HEK293 (cell line): ENCODE results near the gene ARSB.

Source experiments
- CTCF ChIA-PET: fragments of 350-600 bp; formaldehyde crosslinking; extraction: SDS; loops from one replicate; lab custom pipeline; 2021; ENCODE audit warnings: antibody characterized with exemption; lab: Yijun Ruan, JAX
- POLR2A ChIA-PET: fragments of 300-600 bp; formaldehyde crosslinking; extraction: SDS; loops from one replicate; lab custom pipeline; 2020; ENCODE audit warnings: antibody characterized with exemption, inconsistent platforms; lab: Yijun Ruan, JAX
- H3K27ac ChIP-seq: fragments of 200-500 bp; sonication (Bioruptor generic); 2 replicates; pipeline ENCODE4 v1.5.1; 2014; ENCODE audit warnings: low read depth, low read length, control low read depth, inconsistent platforms; ENCODE audit errors: extremely low read depth
- H3K36me3 ChIP-seq, 2 experiments: fragments of 200-500 bp in 1 of 2; sonication (Bioruptor generic) in 1 of 2; 1 replicate in 1 of 2; 2 replicates in 1 of 2; pipeline ENCODE4 v1.5.1; 2014 to 2017; ENCODE audit warnings: inconsistent platforms in 2 of 2, low read length in 2 of 2; ENCODE audit not compliant: control insufficient read depth in 2 of 2, insufficient read depth in 1 of 2
- H3K4me1 ChIP-seq: fragments of 200-500 bp; sonication (Bioruptor generic); 2 replicates; pipeline ENCODE4 v1.5.1; 2014; ENCODE audit warnings: mild to moderate bottlenecking, low read length, inconsistent platforms; ENCODE audit not compliant: control insufficient read depth, insufficient read depth
- H3K4me3 ChIP-seq: 2 replicates; pipeline ENCODE4 v1.5.1; 2011; ENCODE audit warnings: low read depth, mild to moderate bottlenecking, control low read depth, low read length, moderate library complexity
- H3K9me3 ChIP-seq: fragments of 200-500 bp; sonication (Bioruptor generic); 2 replicates; pipeline ENCODE4 v1.5.1; 2014; ENCODE audit warnings: low read depth, low read length, inconsistent platforms; ENCODE audit not compliant: control insufficient read depth, insufficient read depth
- BCL11A ChIP-seq: fragments of 450-650 bp; formaldehyde crosslinking; IDR thresholded peaks from 2 replicates; pipeline ENCODE4 v1.5.1; 2016; ENCODE audit warnings: low read depth, missing biosample characterization, missing genetic modification characterization
- HOXA7 ChIP-seq: sonication (generic); formaldehyde crosslinking; IDR thresholded peaks from 2 replicates; pipeline ENCODE4 v1.8.1; 2022; ENCODE audit warnings: missing genetic modification reagents, borderline replicate concordance
- OSR2 ChIP-seq: fragments of 450-650 bp; formaldehyde crosslinking; IDR thresholded peaks from 2 replicates; pipeline ENCODE4 v1.5.1; 2016; ENCODE audit warnings: missing biosample characterization, missing genetic modification characterization
- PRDM6 ChIP-seq: fragments of 450-650 bp; formaldehyde crosslinking; IDR thresholded peaks from 2 replicates; pipeline ENCODE4 v1.5.1; 2017; ENCODE audit warnings: missing biosample characterization, missing genetic modification characterization
- REPIN1 ChIP-seq: fragments of 450-650 bp; formaldehyde crosslinking; IDR thresholded peaks from 2 replicates; pipeline ENCODE4 v1.5.1; 2017; ENCODE audit warnings: missing biosample characterization, missing genetic modification characterization, low read depth
- SP2 ChIP-seq: fragments of 450-650 bp; formaldehyde crosslinking; IDR thresholded peaks from 2 replicates; pipeline ENCODE4 v1.5.1; 2016; ENCODE audit warnings: missing biosample characterization, missing genetic modification characterization
- ZBTB21 ChIP-seq: fragments of 450-650 bp; formaldehyde crosslinking; IDR thresholded peaks from 2 replicates; pipeline ENCODE4 v1.5.1; 2017; ENCODE audit warnings: missing biosample characterization, missing genetic modification characterization
- ZNF114 ChIP-seq: fragments of 450-650 bp; formaldehyde crosslinking; IDR thresholded peaks from 2 replicates; pipeline ENCODE4 v1.5.0; 2017; ENCODE audit warnings: missing biosample characterization, missing genetic modification characterization
- ZNF132 ChIP-seq: fragments of 450-650 bp; formaldehyde crosslinking; IDR thresholded peaks from 2 replicates; pipeline ENCODE4 v1.5.1; 2017; ENCODE audit warnings: missing biosample characterization, missing genetic modification characterization, borderline replicate concordance
- ZNF248 ChIP-seq: fragments of 450-650 bp; formaldehyde crosslinking; IDR thresholded peaks from 2 replicates; pipeline ENCODE4 v1.5.1; 2017; ENCODE audit warnings: missing biosample characterization, missing genetic modification characterization
- ZNF266 ChIP-seq: fragments of 450-650 bp; formaldehyde crosslinking; IDR thresholded peaks from 2 replicates; pipeline ENCODE4 v1.5.1; 2016; ENCODE audit warnings: missing biosample characterization, missing genetic modification characterization, low read depth
- ZNF391 ChIP-seq: fragments of 450-650 bp; formaldehyde crosslinking; IDR thresholded peaks from 2 replicates; pipeline ENCODE4 v1.5.1; 2016; ENCODE audit warnings: low read depth, missing biosample characterization, missing genetic modification characterization, borderline replicate concordance
- ZNF416 ChIP-seq: fragments of 450-650 bp; formaldehyde crosslinking; IDR thresholded peaks from 2 replicates; pipeline ENCODE4 v1.5.1; 2016; ENCODE audit warnings: missing biosample characterization, missing genetic modification characterization
- ZNF449 ChIP-seq: fragments of 450-650 bp; formaldehyde crosslinking; IDR thresholded peaks from 2 replicates; pipeline ENCODE4 v1.5.1; 2017; ENCODE audit warnings: missing biosample characterization, mild to moderate bottlenecking, missing genetic modification characterization, moderate library complexity
- ZNF580 ChIP-seq: fragments of 450-650 bp; formaldehyde crosslinking; IDR thresholded peaks from 2 replicates; pipeline ENCODE4 v1.5.1; 2016; ENCODE audit warnings: missing biosample characterization, missing genetic modification characterization
- ZNF658 ChIP-seq: fragments of 450-650 bp; formaldehyde crosslinking; IDR thresholded peaks from 2 replicates; pipeline ENCODE4; 2016; ENCODE audit warnings: missing biosample characterization, missing genetic modification characterization
- ZNF660 ChIP-seq: fragments of 450-650 bp; IDR thresholded peaks from 2 replicates; pipeline ENCODE4 v1.5.1; 2018; ENCODE audit warnings: missing biosample characterization, mild to moderate bottlenecking, missing genetic modification characterization
- ZNF670 ChIP-seq: fragments of 450-650 bp; formaldehyde crosslinking; IDR thresholded peaks from 2 replicates; pipeline ENCODE4 v1.5.1; 2016; ENCODE audit warnings: missing biosample characterization, missing genetic modification characterization, low read depth
- TF ChIP-seq, protein P1 (sequence below): fragments of 450-650 bp; formaldehyde crosslinking; IDR thresholded peaks from 2 replicates; pipeline ENCODE4 v1.5.1; 2017; ENCODE audit warnings: missing biosample characterization, missing genetic modification characterization
- TF ChIP-seq, protein P2 (sequence below): fragments of 450-650 bp; formaldehyde crosslinking; IDR thresholded peaks from 2 replicates; pipeline ENCODE4 v1.5.0; 2017; ENCODE audit warnings: missing biosample characterization, missing genetic modification characterization, borderline replicate concordance
- TF ChIP-seq, protein P3 (sequence below): fragments of 450-650 bp; formaldehyde crosslinking; IDR thresholded peaks from 2 replicates; pipeline ENCODE4 v1.5.1; 2016; ENCODE audit warnings: missing biosample characterization, missing genetic modification characterization

Gene ARSB

DNA sequence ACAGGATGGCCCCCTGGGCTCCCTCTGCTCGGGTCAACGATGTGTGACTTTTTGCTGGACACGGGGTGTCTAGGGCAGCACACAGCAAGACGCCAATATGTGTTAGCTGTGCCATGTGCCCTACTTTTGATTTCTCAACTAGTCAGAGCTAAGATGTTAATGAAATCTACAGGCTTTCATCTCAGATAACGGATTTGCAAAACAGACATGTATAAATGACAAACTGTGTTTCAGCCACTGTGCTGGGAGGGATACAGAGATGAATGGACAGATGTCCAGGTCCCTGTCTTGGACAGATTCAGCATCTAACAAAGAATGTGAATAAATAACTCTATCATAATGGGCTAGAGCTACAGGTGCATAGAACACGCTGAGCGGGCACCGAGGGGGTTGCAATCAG lies 176.3 kb downstream of the ARSB start (continued):
- TF ChIP-seq ZNF580 (tag by site-specific recombination) (no peak), ZNF660 (tag by site-specific recombination) (no peak), ZNF114 (tag by site-specific recombination) (no peak), ZNF449 (tag by site-specific recombination) (no peak), HOXA7 (CRISPR knock-in tag) (no peak), ZNF266 (tag by site-specific recombination) (no peak)

GRCh38 chr5:78808380-78808779 lies 176.7 kb downstream of the ARSB start:
- Histone ChIP-seq H3K9me3 (no peaks in the 10 kb centered on the region), H3K27ac (no peak overlapping the region), H3K4me3 (no peak overlapping the region), H3K36me3 (no peaks in the 10 kb centered on the region), H3K4me1 (no peaks in the 10 kb centered on the region)
- ChIA-PET CTCF (interaction anchor here (0.6 kb wide), 1 partner anchor 505 kb away, joined by 3 read pairs; no protein-coding TSS in a partner anchor), POLR2A (no interaction called here)
- no peak for TF ChIP-seq ZBTB21 (tag by site-specific recombination)
- TF ChIP-seq ZNF391 = no peak
- TF ChIP-seq, protein P1, sequence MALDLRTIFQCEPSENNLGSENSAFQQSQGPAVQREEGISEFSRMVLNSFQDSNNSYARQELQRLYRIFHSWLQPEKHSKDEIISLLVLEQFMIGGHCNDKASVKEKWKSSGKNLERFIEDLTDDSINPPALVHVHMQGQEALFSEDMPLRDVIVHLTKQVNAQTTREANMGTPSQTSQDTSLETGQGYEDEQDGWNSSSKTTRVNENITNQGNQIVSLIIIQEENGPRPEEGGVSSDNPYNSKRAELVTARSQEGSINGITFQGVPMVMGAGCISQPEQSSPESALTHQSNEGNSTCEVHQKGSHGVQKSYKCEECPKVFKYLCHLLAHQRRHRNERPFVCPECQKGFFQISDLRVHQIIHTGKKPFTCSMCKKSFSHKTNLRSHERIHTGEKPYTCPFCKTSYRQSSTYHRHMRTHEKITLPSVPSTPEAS (tag by site-specific recombination) = no peak
- TF ChIP-seq ZNF658 (tag by site-specific recombination) = no peak
- TF ChIP-seq REPIN1 (tag by site-specific recombination) = no peak
- no peak for TF ChIP-seq ZNF449 (tag by site-specific recombination)
- no peak for TF ChIP-seq BCL11A (tag by site-specific recombination)
- TF ChIP-seq ZNF132 (tag by site-specific recombination) = no peak
- TF ChIP-seq OSR2 = no peak
- no peak for TF ChIP-seq ZNF416
- no peak for TF ChIP-seq ZNF670 (tag by site-specific recombination)

- no peaks in the 10 kb centered on the region for H3K9me3 ChIP-seq
- no peak overlapping the region for H3K27ac ChIP-seq
- no peaks in the 10 kb centered on the region for H3K4me1 ChIP-seq
- no peaks in the 10 kb centered on the region for H3K36me3 ChIP-seq
- ChIA-PET CTCF (interaction anchor here (0.8 kb wide), 1 partner anchor 10 kb away, joined by 3 read pairs; no protein-coding TSS in a partner anchor), POLR2A (interaction anchor here (0.5 kb wide), 1 partner anchor 74 kb away, joined by 6 read pairs; no protein-coding TSS in a partner anchor)
- no peak overlapping the region for H3K4me3 ChIP-seq
- TF ChIP-seq SP2 (no peak), ZNF248 (tag by site-specific recombination) (no peak), ZNF670 (tag by site-specific recombination) (no peak), PRDM6 (tag by site-specific recombination) (no peak)
- TF ChIP-seq, protein P2, sequence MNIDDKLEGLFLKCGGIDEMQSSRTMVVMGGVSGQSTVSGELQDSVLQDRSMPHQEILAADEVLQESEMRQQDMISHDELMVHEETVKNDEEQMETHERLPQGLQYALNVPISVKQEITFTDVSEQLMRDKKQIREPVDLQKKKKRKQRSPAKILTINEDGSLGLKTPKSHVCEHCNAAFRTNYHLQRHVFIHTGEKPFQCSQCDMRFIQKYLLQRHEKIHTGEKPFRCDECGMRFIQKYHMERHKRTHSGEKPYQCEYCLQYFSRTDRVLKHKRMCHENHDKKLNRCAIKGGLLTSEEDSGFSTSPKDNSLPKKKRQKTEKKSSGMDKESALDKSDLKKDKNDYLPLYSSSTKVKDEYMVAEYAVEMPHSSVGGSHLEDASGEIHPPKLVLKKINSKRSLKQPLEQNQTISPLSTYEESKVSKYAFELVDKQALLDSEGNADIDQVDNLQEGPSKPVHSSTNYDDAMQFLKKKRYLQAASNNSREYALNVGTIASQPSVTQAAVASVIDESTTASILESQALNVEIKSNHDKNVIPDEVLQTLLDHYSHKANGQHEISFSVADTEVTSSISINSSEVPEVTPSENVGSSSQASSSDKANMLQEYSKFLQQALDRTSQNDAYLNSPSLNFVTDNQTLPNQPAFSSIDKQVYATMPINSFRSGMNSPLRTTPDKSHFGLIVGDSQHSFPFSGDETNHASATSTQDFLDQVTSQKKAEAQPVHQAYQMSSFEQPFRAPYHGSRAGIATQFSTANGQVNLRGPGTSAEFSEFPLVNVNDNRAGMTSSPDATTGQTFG (tag by site-specific recombination) = no peak
- TF ChIP-seq, protein P3, sequence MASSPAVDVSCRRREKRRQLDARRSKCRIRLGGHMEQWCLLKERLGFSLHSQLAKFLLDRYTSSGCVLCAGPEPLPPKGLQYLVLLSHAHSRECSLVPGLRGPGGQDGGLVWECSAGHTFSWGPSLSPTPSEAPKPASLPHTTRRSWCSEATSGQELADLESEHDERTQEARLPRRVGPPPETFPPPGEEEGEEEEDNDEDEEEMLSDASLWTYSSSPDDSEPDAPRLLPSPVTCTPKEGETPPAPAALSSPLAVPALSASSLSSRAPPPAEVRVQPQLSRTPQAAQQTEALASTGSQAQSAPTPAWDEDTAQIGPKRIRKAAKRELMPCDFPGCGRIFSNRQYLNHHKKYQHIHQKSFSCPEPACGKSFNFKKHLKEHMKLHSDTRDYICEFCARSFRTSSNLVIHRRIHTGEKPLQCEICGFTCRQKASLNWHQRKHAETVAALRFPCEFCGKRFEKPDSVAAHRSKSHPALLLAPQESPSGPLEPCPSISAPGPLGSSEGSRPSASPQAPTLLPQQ (tag by site-specific recombination) = no peak
Observed at GRCh38 chr5:78806544-78806943, 178.6 kb downstream of the ARSB start.
